Neural cell (in vitro differentiated cells): ENCODE data around the gene STIM1. TPM values are rescaled to one million over a fixed set of nuclear protein-coding genes. Genes with fewer than 3 reads are reported as not detected.

Experiments used
- H2AFZ ChIP-seq: fragments of 200-600, 300-800 bp; sonication (generic), shearing (Covaris generic); 2 replicates; pipeline ENCODE4 v1.6.0; 2014; ENCODE audit warnings: low read depth, mild to moderate bottlenecking, antibody characterized with exemption, low read length, moderate library complexity
- H3F3A ChIP-seq: fragments of 200-600 bp; shearing (Covaris generic); 2 replicates; pipeline ENCODE4 v1.6.1; 2016; ENCODE audit warnings: mild to moderate bottlenecking, moderate library complexity, mixed read lengths, antibody characterized with exemption, low read length; ENCODE audit not compliant: insufficient read depth, poor library complexity, severe bottlenecking
- H3K27ac ChIP-seq: fragments of 200-600, 300-800 bp; sonication (generic), shearing (Covaris generic); 2 replicates; pipeline ENCODE4 v1.5.1; 2014; ENCODE audit warnings: mild to moderate bottlenecking, low read length, moderate library complexity
- H3K27me3 ChIP-seq: fragments of 300-800, 200-600 bp; sonication (generic), shearing (Covaris generic); 2 replicates; pipeline ENCODE4 v1.6.0; 2014; ENCODE audit warnings: mild to moderate bottlenecking, low read depth, low read length, moderate library complexity; ENCODE audit not compliant: insufficient read depth
- H3K36me3 ChIP-seq: fragments of 300-800, 200-600 bp; sonication (generic), shearing (Covaris generic); 2 replicates; pipeline ENCODE4 v1.5.1; 2014; ENCODE audit warnings: mild to moderate bottlenecking, antibody characterized with exemption, low read length, moderate library complexity; ENCODE audit not compliant: insufficient read depth
- H3K4me2 ChIP-seq: fragments of 300-800, 200-600 bp; sonication (generic), shearing (Covaris generic); 2 replicates; pipeline ENCODE4 v1.6.0; 2014; ENCODE audit warnings: mild to moderate bottlenecking, low read length
- H3K4me3 ChIP-seq: fragments of 300-800, 200-600 bp; sonication (generic), shearing (Covaris generic); 2 replicates; pipeline ENCODE4 v1.5.1; 2014; ENCODE audit warnings: mild to moderate bottlenecking, low read length, moderate library complexity
- H3K79me2 ChIP-seq: fragments of 200-600 bp; shearing (Covaris generic); replicated peaks from 2 replicates; pipeline ENCODE4 v1.6.0; 2014; ENCODE audit warnings: mild to moderate bottlenecking, low read length, moderate library complexity; ENCODE audit not compliant: insufficient read depth
- H3K9ac ChIP-seq: fragments of 300-800, 200-600 bp; sonication (generic), shearing (Covaris generic); 2 replicates; pipeline ENCODE4 v1.6.1; 2016; ENCODE audit warnings: mild to moderate bottlenecking, low read length, mixed read lengths
- H3K9me2 ChIP-seq: fragments of 200-600 bp; shearing (Covaris generic); 2 replicates; pipeline ENCODE4 v1.6.1; 2016; ENCODE audit warnings: mild to moderate bottlenecking, low read length, mixed read lengths; ENCODE audit not compliant: insufficient read depth
- H3K9me3 ChIP-seq: fragments of 200-600, 300-800 bp; sonication (generic), shearing (Covaris generic); 2 replicates; pipeline ENCODE4 v1.6.1; 2016; ENCODE audit warnings: mild to moderate bottlenecking, mixed run types, low read length, moderate library complexity, mixed read lengths
- H4K20me1 ChIP-seq: fragments of 200-600 bp; shearing (Covaris generic); 2 replicates; pipeline ENCODE4 v1.6.1; 2016; ENCODE audit warnings: mild to moderate bottlenecking, mixed run types; ENCODE audit not compliant: insufficient read depth
- CTCF ChIP-seq: fragments of 450-650 bp; IDR thresholded peaks from 2 replicates; pipeline ENCODE4 v1.5.1; 2014; ENCODE audit warnings: antibody characterized with exemption, mild to moderate bottlenecking, moderate library complexity; ENCODE audit not compliant: poor library complexity, severe bottlenecking
- EP300 ChIP-seq: fragments of 450-650 bp; conservative IDR thresholded peaks from 2 replicates; pipeline ENCODE4 v1.6.1; 2014; ENCODE audit warnings: antibody characterized with exemption, mild to moderate bottlenecking, moderate library complexity; ENCODE audit not compliant: poor library complexity, severe bottlenecking
- EZH2 ChIP-seq: fragments of 200-600, 300-800 bp; shearing (Covaris generic), sonication (generic); IDR thresholded peaks from 2 replicates; pipeline ENCODE4 v1.6.1; 2014; ENCODE audit warnings: antibody characterized with exemption, low read length, borderline replicate concordance, mild to moderate bottlenecking; ENCODE audit not compliant: insufficient read depth, poor library complexity, severe bottlenecking
- MXI1 ChIP-seq: fragments of 450-650 bp; conservative IDR thresholded peaks from 2 replicates; pipeline ENCODE4 v1.6.1; 2014; ENCODE audit warnings: antibody characterized with exemption, mild to moderate bottlenecking; ENCODE audit not compliant: poor library complexity, severe bottlenecking
- POLR2AphosphoS5 ChIP-seq: IDR thresholded peaks from 2 replicates; pipeline ENCODE4 v1.6.1; 2012
- RAD21 ChIP-seq: fragments of 450-650 bp; conservative IDR thresholded peaks from 2 replicates; pipeline ENCODE4 v1.6.1; 2014; ENCODE audit warnings: antibody characterized with exemption, mild to moderate bottlenecking, moderate library complexity
- REST ChIP-seq: IDR thresholded peaks from 2 replicates; pipeline ENCODE4 v1.6.1; 2012; ENCODE audit warnings: borderline replicate concordance
- SMC3 ChIP-seq: fragments of 450-650 bp; conservative IDR thresholded peaks from 2 replicates; pipeline ENCODE4 v1.6.1; 2014; ENCODE audit warnings: antibody characterized with exemption, mild to moderate bottlenecking, moderate library complexity; ENCODE audit not compliant: poor library complexity
- TAF1 ChIP-seq: IDR thresholded peaks from 2 replicates; pipeline ENCODE4 v1.6.1; 2012; ENCODE audit warnings: low read depth
- polyA plus RNA-seq: library from polyadenylated mRNA; depleted of rRNA; stranded (reverse); fragments of >200 nt; gene quantifications from 2 replicates; pipeline ENCODE4 v1.2.3, GENCODE V29; 2014

STIM1 gene
- polyA plus RNA-seq, 1 donor from 2014 or later: 14.5 TPM

- Histone ChIP-seq H2AFZ (no peak overlapping the region), H3K4me3 (no peak overlapping the region), H3K79me2 (no peaks in the 10 kb centered on the region), H4K20me1 (no peaks in the 10 kb centered on the region), H3K9me2 (no peaks in the 10 kb centered on the region), H3K9ac (no peak overlapping the region), H3K36me3 (no peaks in the 10 kb centered on the region), H3F3A (no peaks in the 10 kb centered on the region), H3K4me2 (no peak overlapping the region), H3K27me3 (no peaks in the 10 kb centered on the region), H3K27ac (no peak overlapping the region), H3K9me3 (no peaks in the 10 kb centered on the region)
- TF ChIP-seq EP300: no peak
These were observed 22.0 kb upstream of the STIM1 start for GRCh38 chr11:3833449-3833848.

GRCh38 chr11:3834349-3834663 lies 21.2 kb upstream of the STIM1 start:
- no peaks in the 10 kb centered on the region for H4K20me1 ChIP-seq
- H3K9ac ChIP-seq: no peak overlapping the region
- no peak for TF ChIP-seq TAF1
- TF ChIP-seq EP300: no peak
- no peak for TF ChIP-seq POLR2AphosphoS5
- TF ChIP-seq SMC3: no peak
- TF ChIP-seq EZH2: no peak
- no peak for TF ChIP-seq REST
- TF ChIP-seq RAD21: no peak
- no peak for TF ChIP-seq MXI1
- no peak for TF ChIP-seq CTCF
- no peak overlapping the region for H2AFZ ChIP-seq
- H3K36me3 ChIP-seq: no peaks in the 10 kb centered on the region
- H3K27ac ChIP-seq: no peak overlapping the region
- no peak overlapping the region for H3K4me3 ChIP-seq
- H3F3A ChIP-seq: no peaks in the 10 kb centered on the region
- H3K4me2 ChIP-seq: no peak overlapping the region
- H3K9me2 ChIP-seq: no peaks in the 10 kb centered on the region
- H3K79me2 ChIP-seq: no peaks in the 10 kb centered on the region
- H3K9me3 ChIP-seq: no peaks in the 10 kb centered on the region
- H3K27me3 ChIP-seq: no peaks in the 10 kb centered on the region
